HFFc6 (cell line): ENCODE measurements around the gene ZMIZ2. TPM values are rescaled to one million over a fixed set of nuclear protein-coding genes. Genes with fewer than 3 reads are reported as not detected.

Experiments
- DNase-seq: peaks from one replicate; pipeline ENCODE4 v3.0.0-alpha.2; 2018
- H3K27ac Mint-ChIP-seq: 2 replicates; pipeline ENCODE4 v1.8.0; 2020; ENCODE audit warnings: mild to moderate bottlenecking, mixed read lengths
- H3K27me3 Mint-ChIP-seq: 2 replicates; pipeline ENCODE4 v1.8.0; 2021; ENCODE audit warnings: mild to moderate bottlenecking, moderate library complexity, mixed read lengths; ENCODE audit not compliant: insufficient read depth
- H3K36me3 Mint-ChIP-seq: 2 replicates; pipeline ENCODE4 v1.8.0; 2021; ENCODE audit warnings: low read depth, mixed read lengths
- H3K4me1 Mint-ChIP-seq: 2 replicates; pipeline ENCODE4 v1.8.0; 2020; ENCODE audit warnings: low read depth, mixed read lengths
- H3K4me3 Mint-ChIP-seq: 2 replicates; pipeline ENCODE4 v1.8.0; 2020; ENCODE audit warnings: mild to moderate bottlenecking, moderate library complexity, mixed read lengths
- H3K9me3 Mint-ChIP-seq: 2 replicates; pipeline ENCODE4 v1.8.0; 2020; ENCODE audit warnings: mild to moderate bottlenecking, mixed read lengths
- total RNA-seq, 6 experiments: library from RNA; stranded (reverse); fragmentation: NEBNext Ultra II Directional; extraction: Animal tissue kit (Norgen Biotek cat#: 25700); gene quantifications; 2 replicates in 1 of 6; 3 replicates in 5 of 6; pipeline ENCODE4 v1.2.3, GENCODE V29; 2021
- TF ChIP-seq, protein P1 (sequence below): fragments of 200-600 bp; sonication (generic); IDR thresholded peaks from 2 replicates; pipeline ENCODE4 v1.5.0; 2021; ENCODE audit warnings: antibody characterized with exemption, mild to moderate bottlenecking

ZMIZ2 gene
- total RNA-seq, 6 experiments from 2014 or later = 33.2 to 42.4 (median 36.6) TPM

DNA sequence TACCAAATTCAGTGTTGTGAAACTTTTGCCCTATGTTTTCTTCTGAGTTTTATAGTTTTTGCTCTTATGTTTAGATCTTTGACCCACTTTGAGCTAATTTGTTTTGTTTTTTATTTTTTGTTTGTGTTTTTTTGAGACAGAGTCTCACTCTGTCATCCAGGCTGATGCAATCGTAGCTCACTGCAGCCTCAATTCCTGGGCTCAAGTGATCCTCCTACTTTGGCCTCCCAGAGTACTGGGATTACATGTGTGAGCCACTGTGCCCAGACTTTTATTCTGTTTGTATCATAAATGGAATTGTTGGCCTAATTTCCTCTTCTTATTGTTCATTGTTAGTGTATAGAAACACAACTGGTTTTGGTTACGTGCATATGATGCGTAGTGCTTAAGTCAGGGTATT is 43.2 kb upstream of the ZMIZ2 start:
- H3K27ac Mint-ChIP-seq = no peak overlapping the region
- H3K4me1 Mint-ChIP-seq = no peaks in the 10 kb centered on the region; the same call in 1 of the 2 replicates
- H3K36me3 Mint-ChIP-seq = peaks cover 28% of the 10 kb centered on the region
- no peaks in the 10 kb centered on the region; the same call in 1 of the 2 replicates for H3K27me3 Mint-ChIP-seq
- H3K9me3 Mint-ChIP-seq = no peaks in the 10 kb centered on the region
- no peak for DNase-seq
- TF ChIP-seq, protein P1, sequence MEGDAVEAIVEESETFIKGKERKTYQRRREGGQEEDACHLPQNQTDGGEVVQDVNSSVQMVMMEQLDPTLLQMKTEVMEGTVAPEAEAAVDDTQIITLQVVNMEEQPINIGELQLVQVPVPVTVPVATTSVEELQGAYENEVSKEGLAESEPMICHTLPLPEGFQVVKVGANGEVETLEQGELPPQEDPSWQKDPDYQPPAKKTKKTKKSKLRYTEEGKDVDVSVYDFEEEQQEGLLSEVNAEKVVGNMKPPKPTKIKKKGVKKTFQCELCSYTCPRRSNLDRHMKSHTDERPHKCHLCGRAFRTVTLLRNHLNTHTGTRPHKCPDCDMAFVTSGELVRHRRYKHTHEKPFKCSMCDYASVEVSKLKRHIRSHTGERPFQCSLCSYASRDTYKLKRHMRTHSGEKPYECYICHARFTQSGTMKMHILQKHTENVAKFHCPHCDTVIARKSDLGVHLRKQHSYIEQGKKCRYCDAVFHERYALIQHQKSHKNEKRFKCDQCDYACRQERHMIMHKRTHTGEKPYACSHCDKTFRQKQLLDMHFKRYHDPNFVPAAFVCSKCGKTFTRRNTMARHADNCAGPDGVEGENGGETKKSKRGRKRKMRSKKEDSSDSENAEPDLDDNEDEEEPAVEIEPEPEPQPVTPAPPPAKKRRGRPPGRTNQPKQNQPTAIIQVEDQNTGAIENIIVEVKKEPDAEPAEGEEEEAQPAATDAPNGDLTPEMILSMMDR = no peak
- H3K4me3 Mint-ChIP-seq = no peak overlapping the region

DNA sequence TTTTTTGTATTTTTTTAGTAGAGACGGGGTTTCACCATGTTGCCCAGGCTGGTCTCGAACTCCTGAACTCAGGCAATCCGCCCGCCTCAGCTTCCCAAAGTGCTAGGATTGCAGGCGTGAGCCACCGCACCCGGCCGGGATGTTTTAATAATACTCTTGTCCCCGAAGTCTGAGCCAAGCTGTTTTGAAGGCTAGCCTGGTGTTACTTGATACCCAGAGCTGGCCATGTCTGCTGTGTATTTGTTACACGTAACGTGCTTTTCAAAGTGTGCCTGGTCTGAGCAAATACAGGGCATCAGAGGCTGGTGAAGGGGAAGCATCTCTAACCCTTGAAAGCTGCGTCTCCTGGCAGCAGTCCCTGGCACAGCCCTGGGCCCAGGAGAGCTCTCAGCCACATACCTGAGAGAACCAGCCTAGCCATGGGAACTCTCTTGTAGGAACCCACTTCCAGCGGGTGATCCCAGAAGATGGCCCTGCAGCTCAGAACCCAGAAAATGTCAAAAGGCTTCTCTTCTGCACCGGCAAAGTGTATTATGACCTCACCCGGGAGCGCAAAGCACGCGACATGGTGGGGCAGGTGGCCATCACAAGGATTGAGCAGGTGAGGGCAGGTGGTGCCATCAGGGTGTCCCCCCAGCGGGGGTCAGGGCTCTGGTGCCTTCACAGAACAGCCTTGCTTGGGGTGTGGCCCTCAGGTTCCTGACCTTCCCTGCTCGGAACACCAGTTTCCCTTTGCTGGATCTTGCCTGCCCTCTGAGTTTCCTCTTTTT is 41.7 kb upstream of the ZMIZ2 start:
- TF ChIP-seq, protein P1 = no peak
- DNase-seq = no peak
- H3K4me3 Mint-ChIP-seq = no peak overlapping the region
- no peaks in the 10 kb centered on the region for H3K9me3 Mint-ChIP-seq
- no peak overlapping the region for H3K27ac Mint-ChIP-seq
- H3K4me1 Mint-ChIP-seq = peaks cover 3% of the 10 kb centered on the region
- peaks cover 22% of the 10 kb centered on the region for H3K36me3 Mint-ChIP-seq
- peaks cover under 1% of the 10 kb centered on the region for H3K27me3 Mint-ChIP-seq

DNA sequence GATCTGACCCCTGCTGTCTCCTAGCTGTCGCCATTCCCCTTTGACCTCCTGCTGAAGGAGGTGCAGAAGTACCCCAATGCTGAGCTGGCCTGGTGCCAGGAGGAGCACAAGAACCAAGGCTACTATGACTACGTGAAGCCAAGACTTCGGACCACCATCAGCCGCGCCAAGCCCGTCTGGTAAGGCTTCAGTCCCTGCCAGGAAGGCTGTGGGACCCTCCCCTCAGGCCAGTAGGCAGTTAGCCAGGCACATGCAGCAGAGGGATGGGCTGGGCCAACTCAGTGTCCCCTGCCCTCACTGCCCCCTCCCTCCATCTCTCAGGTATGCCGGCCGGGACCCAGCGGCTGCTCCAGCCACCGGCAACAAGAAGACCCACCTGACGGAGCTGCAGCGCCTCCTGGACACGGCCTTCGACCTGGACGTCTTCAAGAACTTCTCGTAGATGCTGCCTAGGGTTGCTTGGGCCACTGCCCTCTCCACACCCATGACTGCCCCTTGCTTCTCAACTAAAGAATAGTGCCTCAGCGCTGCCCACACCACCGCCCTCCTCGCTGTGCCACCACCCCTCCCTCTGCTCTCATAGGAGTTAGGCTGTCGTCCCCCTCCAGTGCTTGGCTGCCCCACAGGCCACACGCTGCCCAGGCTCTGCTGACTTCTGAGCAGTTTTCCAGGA is 41.0 kb upstream of the ZMIZ2 start:
- no peak overlapping the region for H3K4me3 Mint-ChIP-seq
- H3K9me3 Mint-ChIP-seq = no peaks in the 10 kb centered on the region
- peaks cover 6% of the 10 kb centered on the region for H3K4me1 Mint-ChIP-seq
- H3K36me3 Mint-ChIP-seq = peaks cover 20% of the 10 kb centered on the region
- H3K27ac Mint-ChIP-seq = no peak overlapping the region
- TF ChIP-seq, protein P1 = no peak
- H3K27me3 Mint-ChIP-seq = peaks cover 4% of the 10 kb centered on the region
- DNase-seq = no peak

DNA sequence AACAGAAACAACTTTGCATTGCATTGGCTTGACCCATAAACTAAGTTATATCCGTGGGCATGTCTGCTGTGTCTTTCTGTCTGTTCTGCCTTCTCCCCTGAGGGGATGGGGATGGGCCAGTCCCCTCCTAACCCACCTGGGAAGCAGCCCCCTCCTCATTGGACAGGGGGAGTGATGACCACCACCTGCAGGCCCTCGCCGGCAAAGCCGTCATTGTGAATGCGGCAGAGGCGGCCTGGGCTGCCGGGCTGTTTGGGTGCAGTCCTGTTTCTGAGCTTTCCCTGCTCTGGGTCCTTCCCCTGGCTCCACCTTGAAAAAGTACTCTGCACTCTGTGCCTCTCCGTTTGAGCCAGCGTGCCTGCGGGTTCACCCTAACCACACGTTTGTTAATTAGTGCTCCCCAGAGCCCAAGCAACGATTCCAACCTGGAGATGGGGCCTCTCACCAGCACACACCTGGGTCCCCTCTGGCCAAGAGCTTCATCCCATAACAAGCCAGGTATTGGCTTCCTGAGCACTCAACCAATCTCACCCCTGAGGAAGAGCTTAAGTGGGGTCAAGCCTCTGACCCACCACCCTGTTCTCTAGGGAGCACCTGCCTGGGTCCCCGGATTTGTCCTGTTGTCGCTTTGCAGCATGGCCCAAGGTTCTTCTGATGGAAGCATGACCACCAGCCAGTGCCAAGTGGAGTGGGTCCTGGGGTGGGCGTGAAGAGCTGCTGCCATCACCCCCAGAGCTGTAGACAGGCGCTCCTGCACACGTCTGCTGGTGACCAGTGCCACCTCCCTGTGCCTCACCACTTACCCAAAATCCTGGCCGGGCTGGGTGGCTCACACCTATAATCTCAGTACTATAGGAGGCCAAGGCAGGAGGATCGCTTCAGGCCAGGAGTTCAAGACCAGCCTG is 39.4 kb upstream of the ZMIZ2 start:
- no peak for DNase-seq
- peaks cover 4% of the 10 kb centered on the region for H3K27me3 Mint-ChIP-seq
- TF ChIP-seq, protein P1 = no peak
- H3K27ac Mint-ChIP-seq = no peak overlapping the region
- peaks cover 20% of the 10 kb centered on the region for H3K36me3 Mint-ChIP-seq
- H3K9me3 Mint-ChIP-seq = no peaks in the 10 kb centered on the region
- H3K4me1 Mint-ChIP-seq = peaks cover 14% of the 10 kb centered on the region
- H3K4me3 Mint-ChIP-seq = no peak overlapping the region

DNA sequence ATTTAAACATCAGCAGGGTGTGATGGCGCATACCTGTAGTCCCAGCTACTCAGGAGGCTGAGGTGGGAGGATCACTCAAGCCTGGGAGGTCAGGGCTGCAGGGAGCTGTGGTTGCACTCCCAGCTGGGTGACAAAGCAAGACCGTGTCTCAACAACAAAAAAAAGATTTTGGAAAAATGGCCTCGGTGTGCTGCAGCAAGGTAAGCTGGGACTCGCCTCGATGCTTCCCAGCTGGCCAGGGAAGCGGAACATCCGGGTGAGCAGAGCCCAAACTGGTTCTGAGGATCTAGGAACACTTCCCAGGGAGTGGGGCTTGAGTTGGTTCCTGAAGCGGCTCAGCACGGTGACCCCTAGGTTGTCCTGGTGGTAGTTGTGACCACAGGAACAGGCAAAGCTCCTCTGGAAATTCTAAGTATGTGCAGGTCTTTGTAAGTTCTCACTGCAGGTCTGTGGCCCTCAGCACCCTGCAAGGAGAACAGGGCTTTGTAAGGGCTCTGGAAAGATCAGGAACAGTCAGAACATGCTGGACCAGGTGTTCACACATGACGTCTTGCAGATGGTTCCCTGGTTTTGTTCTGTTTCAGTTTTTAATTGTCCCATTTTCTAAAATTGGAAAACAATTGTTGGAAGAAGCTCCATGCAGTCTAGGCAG is 38.6 kb upstream of the ZMIZ2 start:
- Mint-ChIP-seq H3K4me1 (peaks cover 15% of the 10 kb centered on the region), H3K27me3 (peaks cover 4% of the 10 kb centered on the region), H3K27ac (no peak overlapping the region), H3K9me3 (no peaks in the 10 kb centered on the region), H3K4me3 (no peak overlapping the region), H3K36me3 (peaks cover 20% of the 10 kb centered on the region)
- no peak for DNase-seq
- TF ChIP-seq, protein P1 = no peak
